Ovary (tissue), 3 donors: ENCODE data around the gene KIAA0930.

Experiments used
- EP300 ChIP-seq: sonication (generic); formaldehyde crosslinking; IDR thresholded peaks from one replicate; pipeline ENCODE4 v1.6.1; 2017; ENCODE audit warnings: antibody characterized with exemption
- POLR2A ChIP-seq: fragments of 450-650 bp; IDR thresholded peaks from one replicate; pipeline ENCODE4 v1.6.1; 2017; ENCODE audit warnings: antibody characterized with exemption, mild to moderate bottlenecking, moderate library complexity
- TF ChIP-seq, protein P1 (sequence below), 3 donors: fragments of 450-650 bp in 2 of 3; fragments of 200-600 bp in 1 of 3; IDR thresholded peaks; one replicate each; pipeline versions ENCODE4 v1.5.1 to v1.8.0; 2016 to 2022; ENCODE audit warnings: antibody characterized with exemption in 3 of 3, mild to moderate bottlenecking in 1 of 3
- donor health status: DM: no; HTN: no; CAD: no.

DNA sequence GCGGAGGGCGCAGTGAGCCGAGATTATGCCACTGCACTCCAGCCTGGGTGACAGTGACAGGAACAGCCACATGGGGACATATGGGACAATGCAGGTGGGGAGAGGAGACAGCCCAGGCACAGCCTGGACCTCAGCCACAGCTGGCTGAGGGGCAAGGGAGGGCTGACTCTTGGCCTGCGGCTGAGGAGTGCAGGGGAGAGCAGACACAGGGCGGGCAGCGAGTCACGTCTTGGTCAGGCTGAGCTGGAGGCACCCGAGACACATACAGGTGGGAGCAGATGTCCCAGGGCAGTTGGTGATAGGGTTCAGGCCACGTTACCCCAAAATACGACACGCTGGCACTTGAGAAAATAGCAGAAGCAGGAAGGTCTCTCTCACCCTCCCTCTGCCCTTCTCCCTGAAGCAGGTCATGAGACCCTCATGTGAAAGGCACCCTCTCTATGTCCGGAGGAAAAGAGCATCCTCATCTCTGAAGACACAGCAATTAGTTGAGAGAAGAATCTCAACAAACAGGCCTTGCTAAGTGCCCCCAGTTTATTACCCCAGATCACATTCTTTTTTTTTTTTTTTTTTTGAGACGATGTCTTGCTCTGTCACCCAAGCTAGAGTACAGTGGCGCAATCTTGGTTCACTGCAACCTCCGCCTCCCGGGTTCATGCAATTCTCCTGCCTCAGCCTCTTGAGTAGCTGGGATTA lies 10.5 kb downstream of the KIAA0930 start:
- TF ChIP-seq EP300 (no peak), POLR2A (no peak)
- TF ChIP-seq, protein P1, sequence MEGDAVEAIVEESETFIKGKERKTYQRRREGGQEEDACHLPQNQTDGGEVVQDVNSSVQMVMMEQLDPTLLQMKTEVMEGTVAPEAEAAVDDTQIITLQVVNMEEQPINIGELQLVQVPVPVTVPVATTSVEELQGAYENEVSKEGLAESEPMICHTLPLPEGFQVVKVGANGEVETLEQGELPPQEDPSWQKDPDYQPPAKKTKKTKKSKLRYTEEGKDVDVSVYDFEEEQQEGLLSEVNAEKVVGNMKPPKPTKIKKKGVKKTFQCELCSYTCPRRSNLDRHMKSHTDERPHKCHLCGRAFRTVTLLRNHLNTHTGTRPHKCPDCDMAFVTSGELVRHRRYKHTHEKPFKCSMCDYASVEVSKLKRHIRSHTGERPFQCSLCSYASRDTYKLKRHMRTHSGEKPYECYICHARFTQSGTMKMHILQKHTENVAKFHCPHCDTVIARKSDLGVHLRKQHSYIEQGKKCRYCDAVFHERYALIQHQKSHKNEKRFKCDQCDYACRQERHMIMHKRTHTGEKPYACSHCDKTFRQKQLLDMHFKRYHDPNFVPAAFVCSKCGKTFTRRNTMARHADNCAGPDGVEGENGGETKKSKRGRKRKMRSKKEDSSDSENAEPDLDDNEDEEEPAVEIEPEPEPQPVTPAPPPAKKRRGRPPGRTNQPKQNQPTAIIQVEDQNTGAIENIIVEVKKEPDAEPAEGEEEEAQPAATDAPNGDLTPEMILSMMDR (IDR thresholded peaks at IDR 0.05), result no peak
